Hair follicle dermal papilla cell (primary cell): Measurements from ENCODE around the gene C11orf21. TPM values are rescaled to one million over a fixed set of nuclear protein-coding genes. Genes with fewer than 3 reads are reported as not detected.

Experiments
- small RNA-seq: library from RNA; depleted of rRNA; stranded (forward); fragments of <200 nt; gene quantifications from one replicate; pipeline ENCODE3, GENCODE V24; 2012
- total RNA-seq: library from RNA; depleted of rRNA; stranded (reverse); fragments of >200 nt; gene quantifications from 2 replicates; pipeline ENCODE4 v1.2.3, GENCODE V29; 2012

Gene C11orf21
- 0.16 and 0.36 TPM in 2 replicates for total RNA-seq

GRCh38 chr11:2301631-2302305 lies at the start of gene C11orf21, which contains the start of gene TSPAN32:
Gene C11orf21, minus strand, starts transcription at chr11:2301918. Its CDS starts 110 bp downstream, at chr11:2301808.
Gene TSPAN32, plus strand, starts transcription at chr11:2302013. Its CDS starts 137 bp downstream, at chr11:2302150.

GRCh38 chr11:2270322-2271076 lies 31.2 kb downstream of the C11orf21 start, which contains the start of gene ASCL2:
Gene ASCL2, minus strand, starts transcription at chr11:2270588. Its CDS starts 256 bp downstream, at chr11:2270332.

Small RNA genes lying within 50 kb of the gene (small RNA-seq; reads per million reads assigned to genes)
- not detected for gene RNU6-878P

Other genes with a start within 250 kb of the C11orf21 start
- gene IGF2, start 162.5 kb downstream of the C11orf21 start, total RNA-seq: 0.85 and 1.9 TPM in 2 replicates
- not detected in 2 replicates for gene INS, start 140.7 kb downstream of the C11orf21 start, total RNA-seq
- 1.2 and 4.9 TPM in 2 replicates for gene TH, start 130.1 kb downstream of the C11orf21 start, total RNA-seq
- not detected in 2 replicates for gene ASCL2, start 31.3 kb downstream of the C11orf21 start, total RNA-seq
- gene TSPAN32, start 95 bp upstream of the C11orf21 start, total RNA-seq: 2.1 and 2.9 TPM in 2 replicates
- 350 and 404 TPM in 2 replicates for gene CD81, start 75.4 kb upstream of the C11orf21 start, total RNA-seq
- gene TSSC4, start 98.8 kb upstream of the C11orf21 start, total RNA-seq: 52.6 and 60.2 TPM in 2 replicates
- not detected in 2 replicates for gene TRPM5, start 142.6 kb upstream of the C11orf21 start, total RNA-seq
- not detected in 2 replicates for gene KCNQ1, start 143.1 kb upstream of the C11orf21 start, total RNA-seq